NOMO-1 treated with DMSO at 0.1 percent for 48 hours (cell line): Measurements from ENCODE around the gene PPP2R5D.
"Not testable (repeated sequence)": the region's sequence is repeated elsewhere in the genome, so short reads cannot be mapped to it uniquely, and the experiment has no call there.

ENCODE experiments used
- DNase-seq: peaks from one replicate; lab custom pipeline; 2025; ENCODE audit not compliant: unreplicated experiment; lab: John Stamatoyannopoulos, UW

The PPP2R5D gene

DNA sequence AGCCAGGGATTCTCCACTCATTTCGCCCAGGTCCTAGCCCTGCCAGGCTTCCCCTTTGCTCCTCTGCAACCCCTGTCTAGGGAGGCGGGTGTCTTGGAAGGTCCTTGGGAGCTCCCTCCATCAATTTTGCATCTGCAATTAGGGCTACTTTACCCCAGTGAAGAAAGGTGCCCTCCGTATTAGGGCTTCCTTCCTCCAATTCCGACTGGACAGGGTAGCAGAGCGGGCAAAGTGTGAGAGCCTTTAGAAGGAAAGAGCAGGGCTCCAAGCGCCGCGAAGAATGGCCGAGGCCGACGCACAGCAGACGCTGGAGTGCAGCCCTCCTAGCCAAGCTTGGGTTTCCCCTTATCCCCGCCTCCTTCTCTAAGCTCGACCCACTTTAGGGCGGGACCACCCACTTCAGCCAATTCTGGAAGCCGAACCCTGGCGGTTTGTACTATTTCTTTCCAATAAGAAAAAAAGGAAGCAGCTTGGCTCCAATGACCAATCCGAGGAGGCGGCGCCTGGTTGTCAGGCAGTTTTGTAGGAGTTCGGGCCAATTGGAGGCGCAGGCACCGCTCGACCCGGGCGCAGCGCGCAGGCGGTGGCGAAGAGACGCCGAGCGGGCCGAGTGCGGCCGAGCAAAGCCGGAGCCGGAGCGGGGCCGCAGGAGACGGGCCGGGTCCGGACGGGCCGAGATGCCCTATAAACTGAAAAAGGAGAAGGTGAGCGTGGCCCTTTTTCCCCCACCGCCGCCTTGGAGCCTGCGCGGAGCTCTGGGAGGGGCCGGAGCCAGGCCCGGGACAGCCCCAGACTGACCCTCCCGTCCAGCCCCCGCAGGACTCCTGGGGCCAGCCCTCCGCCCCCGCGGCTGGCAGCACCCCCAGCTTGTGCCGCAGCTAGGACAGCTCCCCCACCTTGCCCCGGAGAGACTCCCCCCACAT, at the start of gene PPP2R5D:
PPP2R5D (plus strand) TSS at position 570 of the 923 bp plus-strand sequence; CDS start at position 678, 108 bp downstream.
- peak; percentile 100 for DNase-seq

DNA sequence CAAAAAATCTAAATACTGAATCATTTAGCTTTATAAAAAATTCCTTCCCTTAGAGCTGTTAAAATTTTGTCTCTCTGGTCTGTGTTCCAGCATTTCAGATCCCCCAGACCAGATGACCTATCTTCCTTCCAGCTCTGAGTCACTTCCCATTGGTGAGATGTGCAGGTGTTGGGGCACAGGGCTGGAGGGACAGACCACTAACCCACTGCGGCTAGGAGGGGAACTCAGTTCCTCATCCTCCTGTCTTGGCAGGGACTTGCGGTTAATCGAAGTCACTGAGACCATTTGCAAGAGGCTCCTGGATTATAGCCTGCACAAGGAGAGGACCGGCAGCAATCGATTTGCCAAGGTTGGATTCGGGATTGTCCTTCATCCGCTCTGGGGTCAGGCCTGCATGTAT, 49.0 kb upstream of the PPP2R5D start:
- peak; percentile 42 for DNase-seq

DNA sequence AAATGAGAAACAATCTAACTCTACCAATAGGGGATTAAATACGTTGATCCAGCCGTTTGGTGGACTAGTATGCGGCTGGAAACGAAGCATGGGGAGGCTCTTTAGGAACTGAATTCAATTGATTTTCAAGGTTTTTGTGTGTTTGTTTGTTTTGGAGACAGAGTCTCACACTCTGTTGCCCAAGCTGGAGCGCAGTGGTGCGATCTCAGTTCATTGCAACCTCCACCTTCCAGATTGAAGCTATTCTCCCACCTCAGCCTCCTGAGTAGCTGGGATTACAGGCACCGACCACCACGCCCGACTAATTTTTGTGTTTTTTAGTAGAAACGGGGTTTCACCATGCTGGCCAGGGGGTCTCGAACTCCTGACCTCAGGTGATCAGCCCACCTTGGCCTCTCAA, 48.0 kb upstream of the PPP2R5D start:
- DNase-seq = no peak

DNA sequence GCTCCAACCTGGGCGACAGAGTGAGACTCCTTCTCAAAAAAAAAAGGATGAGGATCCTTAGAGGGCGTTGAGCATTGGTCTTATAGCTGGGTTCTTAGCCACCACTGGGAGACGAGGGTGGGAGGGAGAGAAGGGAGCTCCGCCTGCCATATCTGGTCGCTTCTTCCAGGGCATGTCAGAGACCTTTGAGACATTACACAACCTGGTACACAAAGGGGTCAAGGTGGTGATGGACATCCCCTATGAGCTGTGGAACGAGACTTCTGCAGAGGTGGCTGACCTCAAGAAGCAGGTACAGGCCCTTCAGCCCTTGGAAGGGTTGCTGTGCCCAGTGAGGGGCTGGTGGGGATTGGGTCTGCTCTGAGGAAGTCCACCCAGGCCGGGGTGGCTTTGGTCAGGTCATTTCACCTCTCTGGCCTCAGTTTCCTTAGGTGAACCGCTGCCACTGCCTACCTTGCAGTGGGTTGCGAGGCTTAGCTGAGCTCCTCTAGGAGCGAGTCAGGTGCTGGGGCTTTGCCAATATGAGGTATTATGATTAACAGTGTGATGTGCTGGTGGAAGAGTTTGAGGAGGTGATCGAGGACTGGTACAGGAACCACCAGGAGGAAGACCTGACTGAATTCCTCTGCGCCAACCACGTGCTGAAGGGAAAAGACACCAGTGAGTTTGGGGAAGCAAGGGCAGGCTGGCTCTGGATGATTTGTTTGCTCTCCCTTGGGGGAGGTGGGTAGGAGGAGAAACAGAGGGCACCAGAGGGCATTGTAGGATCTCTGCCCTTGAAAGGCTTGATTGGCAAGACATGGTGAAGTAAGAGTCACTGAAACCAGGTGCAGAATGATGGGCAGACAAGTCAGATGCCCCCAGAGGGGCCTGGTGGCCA, 46.6 kb upstream of the PPP2R5D start:
- DNase-seq = no peak

DNA sequence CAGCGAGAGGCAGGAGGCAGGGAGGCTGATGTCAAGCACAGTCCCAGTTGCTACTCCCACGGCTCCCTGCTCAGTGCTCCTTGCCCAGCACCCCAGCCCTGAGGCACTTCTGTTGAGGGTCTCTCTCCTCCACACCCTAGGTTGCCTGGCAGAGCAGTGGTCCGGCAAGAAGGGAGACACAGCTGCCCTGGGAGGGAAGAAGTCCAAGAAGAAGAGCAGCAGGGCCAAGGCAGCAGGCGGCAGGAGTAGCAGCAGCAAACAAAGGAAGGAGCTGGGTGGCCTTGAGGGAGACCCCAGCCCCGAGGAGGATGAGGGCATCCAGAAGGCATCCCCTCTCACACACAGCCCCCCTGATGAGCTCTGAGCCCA, 46.0 kb upstream of the PPP2R5D start:
- no peak for DNase-seq

DNA sequence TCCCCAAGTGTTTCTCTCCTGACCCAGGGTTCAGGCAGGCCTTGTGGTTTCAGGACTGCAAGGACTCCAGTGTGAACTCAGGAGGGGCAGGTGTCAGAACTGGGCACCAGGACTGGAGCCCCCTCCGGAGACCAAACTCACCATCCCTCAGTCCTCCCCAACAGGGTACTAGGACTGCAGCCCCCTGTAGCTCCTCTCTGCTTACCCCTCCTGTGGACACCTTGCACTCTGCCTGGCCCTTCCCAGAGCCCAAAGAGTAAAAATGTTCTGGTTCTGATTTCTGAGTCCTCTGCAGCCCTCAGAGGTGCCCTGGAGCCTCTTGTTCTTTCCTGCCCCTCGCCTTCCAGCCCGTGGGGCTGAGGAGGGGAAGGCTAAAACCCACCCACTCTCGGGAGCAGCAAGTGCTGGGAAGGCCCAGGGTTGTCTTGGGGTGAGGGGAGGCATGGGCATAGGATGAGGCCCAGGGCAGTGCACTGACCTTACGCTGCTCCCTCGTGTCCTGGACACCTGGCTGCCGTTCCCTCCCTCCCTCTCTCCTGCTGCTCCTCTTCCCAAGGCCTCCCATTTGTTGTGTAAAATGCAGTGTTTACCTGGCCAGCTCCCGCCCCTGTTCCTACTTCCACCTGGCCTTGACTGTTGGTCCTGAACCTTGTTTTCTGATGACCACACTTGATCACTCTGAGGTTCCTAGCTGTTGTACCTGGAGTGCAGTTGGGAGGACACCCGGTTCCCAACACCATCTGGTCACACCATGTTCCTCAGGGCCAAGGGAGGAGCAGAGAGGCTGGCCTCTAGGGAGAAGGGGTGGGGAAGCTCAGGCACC, 45.2 kb upstream of the PPP2R5D start:
- DNase-seq = no peak

DNA sequence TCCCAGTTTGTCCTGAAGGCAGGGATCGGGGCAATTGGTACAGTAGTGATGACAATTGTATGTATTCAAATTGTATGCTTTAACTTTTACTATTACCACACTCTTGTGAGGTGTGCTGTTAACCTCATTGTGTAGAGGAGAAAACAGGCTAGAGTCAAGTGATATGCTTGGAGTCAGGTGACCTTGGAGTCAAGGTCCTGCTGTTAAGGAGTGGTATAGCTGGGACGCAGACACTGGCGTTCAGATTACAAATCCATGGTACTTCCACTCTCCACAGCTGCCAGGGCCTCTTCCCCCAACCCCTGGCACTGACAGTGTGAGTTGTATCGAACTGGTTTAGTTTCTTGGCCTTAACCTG, 44.6 kb upstream of the PPP2R5D start:
- DNase-seq = no peak

DNA sequence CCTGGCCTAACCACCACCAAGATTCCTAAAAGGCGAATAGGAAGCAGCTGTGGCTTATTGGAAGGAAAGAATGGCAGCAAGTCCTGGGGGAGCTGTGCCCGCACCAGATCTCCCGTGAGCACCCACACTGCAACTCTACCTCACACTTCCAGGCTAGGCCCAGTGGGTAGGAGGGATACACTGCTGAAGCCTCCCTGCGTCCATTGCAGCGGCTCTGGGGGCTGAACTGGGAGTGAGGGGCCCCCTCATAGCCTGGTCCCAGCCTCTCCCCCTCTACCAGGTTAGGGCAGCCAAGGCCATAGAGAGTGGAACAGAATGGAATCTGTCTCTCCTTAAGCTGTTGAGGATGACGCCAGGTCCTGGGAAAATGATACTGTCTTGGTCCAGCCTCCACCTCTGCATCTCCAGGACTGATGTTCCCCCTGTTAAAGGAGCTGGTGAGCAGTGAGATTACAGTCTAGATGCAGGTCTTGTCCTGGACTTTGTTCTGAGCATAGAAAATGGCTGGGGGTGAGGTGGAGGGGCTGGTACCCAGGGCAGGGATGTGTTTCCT, 43.8 kb upstream of the PPP2R5D start:
- no peak for DNase-seq

DNA sequence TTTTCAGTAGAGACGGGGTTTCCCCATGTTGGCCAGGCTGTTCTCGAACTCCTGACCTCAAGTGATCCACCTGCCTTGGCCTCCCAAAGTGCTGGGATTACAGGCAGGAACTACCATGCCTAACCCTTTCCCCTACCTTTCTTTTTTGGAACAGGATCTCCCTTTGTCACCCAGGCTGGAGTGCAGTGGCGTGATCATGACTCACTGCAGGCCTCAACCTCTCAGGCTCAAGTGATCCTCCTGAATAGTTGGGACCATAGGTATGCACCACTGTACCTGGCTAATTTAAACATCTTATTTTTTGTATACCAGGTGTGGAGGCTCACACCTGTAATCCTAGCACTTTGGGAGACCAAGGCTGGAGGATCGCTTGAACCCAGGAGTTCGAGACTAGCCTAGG, 43.0 kb upstream of the PPP2R5D start:
- not testable (repeated sequence) for DNase-seq

DNA sequence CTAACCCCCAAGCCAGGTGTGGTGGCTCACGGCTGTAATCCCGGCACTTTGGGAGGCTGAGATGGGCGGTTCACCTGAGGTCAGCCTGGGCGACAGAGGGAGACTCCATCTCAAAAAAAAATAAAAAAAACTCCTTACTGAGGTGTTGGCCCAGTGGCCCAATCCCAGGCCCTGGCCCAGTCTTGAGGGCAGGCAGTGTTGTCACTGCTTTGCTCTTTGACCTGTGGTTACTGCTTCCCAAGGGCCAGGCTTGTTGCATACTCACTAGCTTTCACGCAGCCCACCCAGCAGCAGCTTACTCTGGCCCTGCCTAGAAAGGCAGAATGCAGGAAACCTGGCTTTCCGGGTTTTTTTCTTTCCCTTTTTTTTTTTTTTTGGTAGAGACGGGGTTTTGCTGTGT, 41.9 kb upstream of the PPP2R5D start:
- DNase-seq = no peak

DNA sequence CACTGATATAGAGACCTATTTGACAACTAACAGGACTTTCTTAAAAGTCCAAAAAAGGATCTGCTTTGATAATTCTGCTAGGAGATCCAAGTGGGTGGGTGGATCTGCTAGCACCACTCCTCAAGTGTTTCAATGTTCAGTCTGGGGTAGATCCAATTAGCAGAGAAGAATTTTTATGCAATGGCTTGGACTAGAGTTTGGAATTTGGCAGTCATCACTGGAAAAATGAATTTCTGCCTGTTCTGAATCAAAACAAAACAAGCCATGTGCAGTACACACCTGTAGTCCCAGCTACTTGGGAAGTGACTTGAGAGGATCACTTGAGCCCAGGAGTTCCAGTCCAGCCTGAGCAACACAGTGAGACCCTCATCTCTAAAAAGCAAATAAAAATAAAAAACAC, 36.4 kb upstream of the PPP2R5D start:
- no peak for DNase-seq

DNA sequence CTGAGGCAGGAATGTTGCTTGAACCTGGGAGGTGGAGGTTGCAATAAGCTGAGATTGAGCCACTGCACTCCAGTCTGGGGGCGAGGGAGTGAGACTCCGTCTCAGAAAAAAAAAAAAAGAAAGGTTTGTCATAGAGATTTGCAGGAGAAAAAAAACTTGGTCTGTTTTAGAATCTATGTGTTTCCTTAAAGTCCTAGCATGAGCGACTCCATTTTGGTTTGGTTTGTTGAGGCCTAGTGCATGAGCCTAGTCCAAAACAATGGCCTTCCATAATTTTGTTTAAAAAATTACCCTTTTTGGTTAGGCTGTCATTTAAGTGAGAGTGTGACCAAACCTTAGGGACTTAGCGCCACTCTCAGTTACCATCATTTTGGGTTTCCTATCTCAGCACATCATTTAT, 32.0 kb upstream of the PPP2R5D start:
- DNase-seq = no peak

DNA sequence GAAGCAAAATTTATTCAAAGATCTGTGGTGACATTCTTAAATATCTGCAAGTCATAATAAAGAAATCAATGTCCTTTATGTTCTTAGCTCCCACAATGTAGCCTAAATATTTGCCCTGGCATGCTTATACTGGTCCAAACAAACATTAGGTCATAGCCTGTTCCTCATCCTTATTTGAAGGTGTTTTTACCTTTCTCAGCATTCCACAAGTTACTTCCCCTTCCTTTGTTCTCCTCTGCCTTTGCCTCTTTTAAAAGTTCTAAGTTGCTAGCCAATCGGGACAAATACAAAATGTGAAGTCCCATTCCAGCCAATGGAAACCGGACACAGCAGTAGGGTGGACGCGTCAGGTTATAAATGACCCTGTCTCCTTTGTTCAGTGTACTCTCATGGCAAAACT, 30.0 kb upstream of the PPP2R5D start:
- not testable (repeated sequence) for DNase-seq

DNA sequence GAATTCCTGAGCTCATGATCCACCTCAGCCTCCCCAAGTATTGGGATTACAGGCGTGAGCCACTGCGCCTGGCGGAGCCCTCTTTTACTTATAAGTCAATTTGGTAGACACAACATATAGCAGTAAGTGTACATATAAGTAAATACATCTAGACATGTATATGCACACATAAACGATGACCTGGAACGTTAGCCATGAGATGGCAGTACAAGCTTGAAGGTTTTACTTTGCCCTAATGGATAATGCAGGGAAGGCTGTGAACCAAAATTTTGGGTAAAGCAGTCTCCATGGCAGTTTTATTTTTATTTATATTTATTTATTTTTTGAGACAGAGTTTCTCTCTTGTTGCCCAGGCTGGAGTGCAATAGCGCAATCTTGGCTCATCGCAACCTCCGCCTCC, 26.2 kb upstream of the PPP2R5D start:
- no peak for DNase-seq

DNA sequence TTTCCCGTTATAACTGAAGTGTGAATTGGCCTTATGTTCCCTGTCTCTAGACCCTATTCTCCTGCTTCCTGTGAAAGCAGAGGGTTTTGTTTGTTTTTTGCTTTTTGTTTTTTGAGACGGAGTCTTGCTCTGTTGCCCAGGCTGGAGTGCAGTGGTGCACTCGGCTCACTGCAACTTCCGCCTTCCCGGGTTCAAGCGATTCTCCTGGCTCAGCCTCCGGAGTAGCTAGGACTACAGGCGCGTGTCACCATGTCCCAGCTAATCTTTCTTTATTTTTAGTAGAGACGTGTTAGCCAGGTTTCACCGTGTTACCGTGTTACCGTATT, 24.5 kb upstream of the PPP2R5D start:
- no peak for DNase-seq

DNA sequence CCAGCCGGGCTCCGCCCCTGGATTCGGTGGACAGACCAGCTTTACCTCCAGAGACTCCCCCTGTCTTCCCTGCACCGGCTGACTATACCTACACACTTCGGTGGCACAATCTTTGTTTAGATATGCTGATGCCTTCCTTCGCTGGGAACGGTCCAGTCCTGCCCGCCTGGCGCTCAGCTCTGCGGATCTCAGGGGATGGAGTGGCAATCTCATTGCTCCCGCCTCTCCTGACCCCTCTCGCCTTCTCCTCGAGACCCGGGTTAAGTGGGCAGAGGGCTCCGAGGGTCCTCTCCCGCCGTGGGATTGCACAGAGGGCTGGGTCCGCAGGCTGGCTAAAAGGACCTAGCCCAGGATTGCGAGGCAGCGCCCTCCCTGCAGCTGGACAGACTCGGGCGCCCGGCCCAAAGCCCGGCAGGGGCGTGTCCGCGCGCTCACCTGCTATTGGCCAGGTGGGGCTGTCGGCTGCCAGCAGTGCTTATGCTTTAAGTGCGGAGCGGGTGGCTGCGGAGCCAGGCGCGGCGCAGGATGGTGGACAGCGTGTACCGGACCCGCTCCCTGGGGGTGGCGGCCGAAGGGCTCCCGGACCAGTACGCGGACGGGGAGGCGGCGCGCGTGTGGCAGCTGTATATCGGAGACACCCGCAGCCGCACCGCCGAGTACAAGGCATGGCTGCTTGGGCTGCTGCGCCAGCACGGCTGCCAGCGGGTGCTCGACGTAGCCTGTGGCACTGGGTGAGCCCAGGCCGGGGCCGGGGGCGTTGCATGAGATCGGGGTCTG, 23.9 kb upstream of the PPP2R5D start, which contains the start of gene GNMT:
GNMT (plus strand) TSS at position 512 of the 777 bp plus-strand sequence; CDS start at position 526, 14 bp downstream.
- DNase-seq = no peak

DNA sequence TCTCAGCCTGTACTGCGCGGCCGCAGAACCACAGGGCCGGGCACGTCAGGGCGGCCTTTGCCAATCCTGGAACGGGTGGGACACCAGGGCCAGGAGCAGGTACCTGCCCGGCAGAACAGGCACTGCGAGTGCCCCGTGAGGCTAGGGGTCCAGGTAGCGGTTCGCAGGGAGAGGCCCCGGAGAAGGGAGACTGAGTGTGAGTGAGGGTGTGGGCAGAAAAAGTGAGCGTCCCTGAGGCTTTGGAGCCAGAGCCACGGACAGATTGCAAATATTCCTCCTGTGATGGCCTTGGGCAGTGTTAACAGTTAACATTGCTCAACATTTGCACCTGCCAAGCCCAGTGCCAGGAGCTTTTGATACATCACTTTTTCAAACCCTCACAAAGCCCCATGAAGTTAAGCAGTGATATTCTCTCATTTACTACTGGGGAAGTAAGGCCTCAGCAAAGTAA, 23.3 kb upstream of the PPP2R5D start:
- DNase-seq = no peak

DNA sequence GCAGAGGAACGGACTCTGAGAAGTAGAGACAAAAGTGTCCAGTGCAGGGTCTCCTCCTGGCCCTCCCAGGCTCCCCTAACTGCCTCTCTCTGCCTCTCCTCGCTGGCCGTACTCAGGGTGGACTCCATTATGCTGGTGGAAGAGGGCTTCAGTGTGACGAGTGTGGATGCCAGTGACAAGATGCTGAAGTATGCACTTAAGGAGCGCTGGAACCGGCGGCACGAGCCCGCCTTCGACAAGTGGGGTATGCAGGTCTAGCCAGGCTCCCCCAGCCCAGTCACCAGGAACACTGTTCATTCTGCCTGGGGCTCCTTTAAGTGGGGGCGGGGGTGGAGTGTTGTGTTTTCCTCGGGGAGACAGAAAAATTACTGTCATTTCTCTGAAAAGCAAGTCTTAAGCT, 22.3 kb upstream of the PPP2R5D start:
- no peak for DNase-seq

DNA sequence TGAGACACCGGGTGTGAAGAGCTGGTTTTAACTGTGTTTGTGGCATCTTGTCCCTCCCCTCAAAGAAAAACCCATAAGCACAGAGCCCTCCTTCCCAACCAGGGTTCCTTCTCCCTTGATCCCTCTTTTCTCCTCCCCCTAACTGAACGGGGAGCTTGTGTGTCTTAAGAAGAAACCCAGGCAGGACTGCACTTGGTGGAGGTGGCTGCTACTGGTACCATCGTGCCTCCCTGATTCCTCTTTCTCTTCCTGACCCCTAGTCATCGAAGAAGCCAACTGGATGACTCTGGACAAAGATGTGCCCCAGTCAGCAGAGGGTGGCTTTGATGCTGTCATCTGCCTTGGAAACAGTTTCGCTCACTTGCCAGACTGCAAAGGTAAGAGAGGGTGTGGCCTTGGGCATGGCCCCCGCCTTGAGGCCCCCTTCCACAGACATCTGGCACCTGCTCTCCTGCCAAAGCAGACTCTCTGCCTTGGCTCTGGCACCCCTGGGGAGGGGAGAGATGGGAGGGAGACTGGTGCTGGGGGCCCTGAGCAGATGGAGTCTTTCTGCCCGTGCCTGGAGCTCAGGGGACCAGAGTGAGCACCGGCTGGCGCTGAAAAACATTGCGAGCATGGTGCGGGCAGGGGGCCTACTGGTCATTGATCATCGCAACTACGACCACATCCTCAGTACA, 21.7 kb upstream of the PPP2R5D start:
- no peak for DNase-seq
